BE2C (cell line): ENCODE results near the gene ALS2.
"Not testable (repeated sequence)": the region's sequence is repeated elsewhere in the genome, so short reads cannot be mapped to it uniquely, and the experiment has no call there.

Source experiments
- DNase-seq: peaks from one replicate; pipeline ENCODE4 v3.0.0-alpha.2; 2020
- H3K27me3 ChIP-seq: fragments of 250-450 bp; sonication (Bioruptor Pico); 2 replicates; pipeline ENCODE4 v1.5.1; 2020; ENCODE audit warnings: mild to moderate bottlenecking
- H3K36me3 ChIP-seq: fragments of 250-450 bp; sonication (Bioruptor Pico); 2 replicates; pipeline ENCODE4 v1.5.1; 2020; ENCODE audit warnings: mild to moderate bottlenecking
- H3K4me1 ChIP-seq: fragments of 250-450 bp; sonication (Bioruptor Pico); 2 replicates; pipeline ENCODE4 v1.5.1; 2020
- H3K4me3 ChIP-seq: 2 replicates; pipeline ENCODE4 v1.5.1; 2011; ENCODE audit warnings: low read depth, low read length
- H3K9me3 ChIP-seq: fragments of 250-450 bp; sonication (Bioruptor Pico); 2 replicates; pipeline ENCODE4 v1.5.1; 2020
- CTCF ChIP-seq: IDR thresholded peaks from 2 replicates; pipeline ENCODE4 v1.5.1; 2012; ENCODE audit warnings: mild to moderate bottlenecking, low read depth, low read length

ALS2 gene

DNA sequence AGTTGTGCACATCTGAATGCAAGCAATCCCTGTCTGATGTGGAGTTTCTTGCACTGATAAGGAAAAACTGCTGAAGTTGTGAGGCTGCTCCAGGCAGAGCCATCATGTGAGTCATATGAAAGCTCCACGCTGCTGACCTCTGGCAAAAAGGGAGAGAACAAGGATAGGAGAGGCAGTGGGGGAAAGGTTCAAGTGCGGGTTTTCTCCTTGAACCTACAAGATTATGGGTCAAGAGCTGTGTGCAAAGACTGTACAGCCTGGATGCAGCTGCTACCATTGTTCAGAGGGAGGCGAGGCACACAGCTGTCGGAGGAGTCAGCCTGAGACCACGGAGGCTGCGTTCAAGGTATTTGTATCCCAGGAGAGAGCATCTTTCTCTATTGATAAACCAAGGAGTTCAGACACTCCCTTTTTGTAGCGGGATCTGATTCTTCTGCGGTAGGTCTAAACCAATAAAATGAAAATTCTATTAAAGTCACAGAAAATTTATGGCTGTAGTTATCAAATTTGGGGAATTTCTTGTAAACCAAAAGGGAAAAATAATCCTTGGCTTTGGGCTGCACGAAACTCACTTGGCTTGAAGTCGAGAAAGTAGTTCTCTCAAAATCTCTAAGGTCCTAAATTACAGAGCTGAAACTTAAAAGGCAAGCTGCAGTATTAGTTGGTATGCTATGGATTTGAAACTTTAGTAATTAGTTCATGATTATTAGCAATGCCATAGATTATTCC, 25.9 kb upstream of the ALS2 start, which contains the start of gene CDK15:
Gene CDK15 (plus strand): TSS at position 96 of the 729 bp plus-strand sequence. CDS start 128 bp downstream, at position 224.
- Histone ChIP-seq H3K9me3 (no peaks in the 10 kb centered on the region), H3K4me1 (peaks cover 19% of the 10 kb centered on the region), H3K36me3 (no peaks in the 10 kb centered on the region), H3K27me3 (no peaks in the 10 kb centered on the region), H3K4me3 (peak within 1 kb of the TSS; percentile 43)
- DNase-seq: peak; percentile 43
- no peak for TF ChIP-seq CTCF

GRCh38 chr2:201798914-201799285, 18.2 kb upstream of the ALS2 start:
- not testable (repeated sequence) for H3K9me3 ChIP-seq, H3K36me3 ChIP-seq, H3K4me1 ChIP-seq, DNase-seq, H3K27me3 ChIP-seq, H3K4me3 ChIP-seq
- TF ChIP-seq CTCF: peak; percentile 76

- no peaks in the 10 kb centered on the region for H3K27me3 ChIP-seq
- H3K9me3 ChIP-seq: no peaks in the 10 kb centered on the region
- H3K36me3 ChIP-seq: no peaks in the 10 kb centered on the region
- TF ChIP-seq CTCF: no peak
- DNase-seq: no peak
- peaks cover 6% of the 10 kb centered on the region; the same call in 1 of the 2 replicates for H3K4me1 ChIP-seq
- no peak overlapping the region for H3K4me3 ChIP-seq
Observed at GRCh38 chr2:201798252-201798913, 17.6 kb upstream of the ALS2 start.

DNA sequence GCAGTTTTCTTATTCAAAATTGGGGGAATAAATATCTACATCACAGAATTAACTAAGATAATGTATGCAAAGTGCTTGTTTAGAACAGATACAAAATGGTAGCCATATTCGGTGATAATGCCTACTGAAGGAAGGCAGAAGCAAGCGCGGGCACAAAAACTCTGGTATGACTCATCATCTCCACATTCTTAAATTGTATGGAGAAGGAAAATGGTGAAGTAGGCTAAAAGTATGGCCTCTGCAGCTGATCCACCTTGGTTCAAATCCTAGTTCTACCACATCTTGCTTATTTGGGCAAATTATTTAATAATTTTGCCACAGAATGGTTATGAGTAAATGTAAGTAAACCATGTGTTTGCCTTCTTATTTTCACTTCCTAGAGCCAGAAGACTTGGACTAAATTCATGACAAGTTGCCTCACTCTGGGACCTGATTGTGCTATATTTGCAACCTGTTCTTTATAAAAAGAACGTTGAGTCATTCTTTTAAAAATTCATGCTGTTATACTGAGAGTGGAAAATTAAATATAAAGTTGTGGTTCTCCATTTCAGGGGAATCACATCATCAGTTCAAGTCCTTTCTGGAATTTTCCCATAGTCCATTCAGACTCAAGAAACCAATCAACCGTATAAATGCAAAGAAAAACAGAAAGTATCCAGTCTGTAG, 16.6 kb upstream of the ALS2 start:
- Histone ChIP-seq H3K27me3 (no peaks in the 10 kb centered on the region), H3K4me3 (no peak overlapping the region), H3K9me3 (no peaks in the 10 kb centered on the region), H3K4me1 (peaks cover 6% of the 10 kb centered on the region; the same call in 1 of the 2 replicates), H3K36me3 (no peaks in the 10 kb centered on the region)
- no peak for TF ChIP-seq CTCF
- DNase-seq: no peak

DNA sequence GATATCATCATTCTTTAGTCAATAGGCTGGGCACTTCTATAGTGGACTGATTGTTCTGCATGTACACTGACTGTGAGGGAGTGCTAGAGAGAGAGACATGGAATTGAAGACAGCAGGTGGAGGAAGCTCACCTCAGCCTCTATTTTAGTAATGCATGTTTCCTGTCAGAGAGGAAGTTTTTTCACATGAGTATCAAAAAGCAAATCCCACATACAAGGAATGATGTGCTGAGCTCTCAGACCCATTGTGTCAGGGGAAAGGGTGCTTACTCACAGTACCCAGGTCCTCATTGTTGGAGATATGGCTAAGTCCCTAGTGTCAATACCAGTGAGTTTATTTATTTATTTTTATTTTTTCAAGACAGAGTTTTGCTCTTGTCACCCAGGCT, 15.7 kb upstream of the ALS2 start:
- no peaks in the 10 kb centered on the region for H3K9me3 ChIP-seq
- no peak for DNase-seq
- H3K27me3 ChIP-seq: no peaks in the 10 kb centered on the region
- peaks cover 6% of the 10 kb centered on the region; the same call in 1 of the 2 replicates for H3K4me1 ChIP-seq
- H3K4me3 ChIP-seq: no peak overlapping the region
- no peak for TF ChIP-seq CTCF
- H3K36me3 ChIP-seq: no peaks in the 10 kb centered on the region
